ENCODE measurements around the gene HTD2. TPM values are rescaled to one million over a fixed set of nuclear protein-coding genes. Genes with fewer than 3 reads are reported as not detected.
"Not testable (repeated sequence)": the region's sequence is repeated elsewhere in the genome, so short reads cannot be mapped to it uniquely, and the experiment has no call there.

The HTD2 gene
- total RNA-seq, 1 experiment from 2014 or later, result 18.2 TPM

DNA sequence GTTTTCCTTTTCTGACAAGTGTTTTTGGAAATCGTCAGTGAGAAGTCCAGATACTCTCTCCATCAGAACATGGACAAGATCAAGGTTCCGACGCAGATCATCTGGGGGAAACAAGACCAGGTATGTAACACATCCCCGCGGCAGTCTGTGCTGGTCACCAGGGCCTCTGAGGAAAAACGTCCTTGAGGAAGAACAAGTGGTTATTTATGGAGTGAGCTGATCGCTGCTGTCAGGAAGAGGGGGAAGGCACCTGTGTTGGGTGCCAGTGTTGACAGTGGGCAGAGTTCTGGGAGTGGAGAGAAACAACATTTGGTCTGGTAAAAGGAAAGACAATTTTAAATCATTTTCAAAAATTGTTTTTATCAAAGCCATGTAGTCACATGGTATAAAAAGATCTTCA lies 21.0 kb upstream of the HTD2 start:
- Histone ChIP-seq H3K4me3 (ENCODE audit: insufficient read depth, low read depth, low read length) (no peak overlapping the region), H3K27me3 (ENCODE audit: control insufficient read depth, insufficient read depth, low read length) (no peaks in the 10 kb centered on the region), H3K36me3 (replicated peaks; ENCODE audit: control insufficient read depth, insufficient read depth, low read length) (no peaks in the 10 kb centered on the region)
- no peak for DNase-seq

DNA sequence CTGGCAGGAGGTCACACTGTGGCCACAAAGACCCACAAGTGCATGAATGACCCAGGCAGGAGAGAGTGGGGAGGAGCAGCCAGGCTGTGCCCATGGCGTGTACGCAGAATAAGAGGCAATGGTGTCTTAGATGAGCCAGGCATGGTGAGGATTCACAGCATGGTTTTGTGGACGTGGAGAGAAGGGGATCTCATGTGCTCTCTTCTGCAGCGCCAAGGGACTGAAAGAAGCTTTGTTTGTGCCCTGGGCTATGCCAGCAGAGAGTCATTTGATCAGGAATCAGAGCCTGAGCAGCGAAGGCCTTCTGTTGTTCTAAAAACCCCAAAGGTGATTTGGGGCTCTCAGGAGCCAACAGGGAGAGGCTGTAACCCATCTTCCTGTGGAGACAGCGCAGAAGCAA lies 19.0 kb upstream of the HTD2 start:
- H3K36me3 ChIP-seq (replicated peaks; ENCODE audit: control insufficient read depth, insufficient read depth, low read length), result no peaks in the 10 kb centered on the region
- no peak for DNase-seq
- H3K4me3 ChIP-seq (ENCODE audit: insufficient read depth, low read depth, low read length), result no peak overlapping the region
- no peaks in the 10 kb centered on the region for H3K27me3 ChIP-seq (ENCODE audit: control insufficient read depth, insufficient read depth, low read length)

DNA sequence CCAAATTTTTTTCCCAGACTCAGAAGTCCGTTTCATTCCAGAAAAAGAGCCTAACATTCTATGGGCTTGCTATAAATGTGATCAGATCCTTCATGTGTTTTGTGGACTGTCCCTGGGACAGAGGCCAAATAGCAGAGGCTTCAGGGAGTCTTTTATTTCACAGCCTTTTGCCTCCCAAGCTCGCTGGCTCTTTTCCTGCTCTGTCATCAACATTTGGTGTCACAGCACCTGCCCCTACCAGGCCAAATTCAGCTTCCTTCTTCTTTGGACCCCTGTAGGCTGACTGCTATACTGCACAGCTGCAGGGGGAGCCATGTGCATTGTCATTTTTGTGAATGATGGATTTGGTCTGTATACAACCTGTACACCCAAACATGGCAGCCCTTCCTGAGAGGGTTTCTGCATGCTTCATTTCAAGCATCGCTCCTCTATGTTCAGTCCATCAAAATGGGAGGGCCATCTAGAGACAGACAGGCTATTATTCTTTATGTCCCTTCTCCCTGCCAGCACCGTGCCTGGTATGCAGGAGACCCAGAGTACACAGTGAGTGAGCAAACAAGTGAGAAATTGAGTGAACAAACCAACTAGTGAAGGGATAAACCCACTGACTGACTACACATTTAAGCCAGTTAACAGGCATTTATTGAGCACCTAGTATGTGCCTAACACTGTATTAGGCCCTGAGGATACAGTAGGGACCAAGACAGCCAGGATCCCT lies 18.1 kb upstream of the HTD2 start:
- H3K4me3 ChIP-seq (ENCODE audit: insufficient read depth, low read depth, low read length), result no peak overlapping the region
- H3K36me3 ChIP-seq (replicated peaks; ENCODE audit: control insufficient read depth, insufficient read depth, low read length), result no peaks in the 10 kb centered on the region
- H3K27me3 ChIP-seq (ENCODE audit: control insufficient read depth, insufficient read depth, low read length), result no peaks in the 10 kb centered on the region
- no peak for DNase-seq

- H3K4me3 ChIP-seq (ENCODE audit: insufficient read depth, low read depth, low read length); DNase-seq; H3K27me3 ChIP-seq (ENCODE audit: control insufficient read depth, insufficient read depth, low read length); H3K36me3 ChIP-seq (replicated peaks; ENCODE audit: control insufficient read depth, insufficient read depth, low read length): not testable (repeated sequence)
Observed at GRCh38 chr3:58288964-58289613, 17.2 kb upstream of the HTD2 start.

- not testable (repeated sequence) for DNase-seq; H3K27me3 ChIP-seq (ENCODE audit: control insufficient read depth, insufficient read depth, low read length); H3K36me3 ChIP-seq (replicated peaks; ENCODE audit: control insufficient read depth, insufficient read depth, low read length); H3K4me3 ChIP-seq (ENCODE audit: insufficient read depth, low read depth, low read length)
Observed at GRCh38 chr3:58290446-58290845, 15.9 kb upstream of the HTD2 start.

- DNase-seq, result no peak
- Histone ChIP-seq H3K4me3 (ENCODE audit: insufficient read depth, low read depth, low read length) (no peak overlapping the region), H3K27me3 (ENCODE audit: control insufficient read depth, insufficient read depth, low read length) (no peaks in the 10 kb centered on the region), H3K36me3 (replicated peaks; ENCODE audit: control insufficient read depth, insufficient read depth, low read length) (no peaks in the 10 kb centered on the region)
Observed at GRCh38 chr3:58291671-58292338, 14.5 kb upstream of the HTD2 start.

DNA sequence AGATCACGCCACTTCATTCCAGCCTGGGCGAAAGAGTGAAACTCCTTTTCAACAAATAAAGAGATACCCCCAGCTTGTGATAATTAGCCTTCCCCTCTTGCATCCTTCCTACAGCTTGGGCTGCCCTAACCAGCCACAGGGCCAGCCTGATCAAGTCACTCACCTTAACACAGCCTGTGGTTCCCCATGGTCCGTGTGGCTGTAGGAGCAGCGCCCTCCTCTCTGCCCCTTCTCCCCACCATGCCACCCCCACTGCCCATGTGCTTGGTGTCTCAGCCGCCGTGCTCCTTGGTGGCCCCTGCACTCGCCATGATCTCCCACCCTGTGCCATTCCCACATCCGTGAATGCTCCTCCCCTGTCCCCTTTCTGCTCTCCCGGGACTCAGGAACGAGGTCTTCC lies 13.5 kb upstream of the HTD2 start:
- no peak for DNase-seq
- no peak overlapping the region for H3K4me3 ChIP-seq (ENCODE audit: insufficient read depth, low read depth, low read length)
- H3K27me3 ChIP-seq (ENCODE audit: control insufficient read depth, insufficient read depth, low read length), result no peaks in the 10 kb centered on the region
- no peaks in the 10 kb centered on the region for H3K36me3 ChIP-seq (replicated peaks; ENCODE audit: control insufficient read depth, insufficient read depth, low read length)

- Histone ChIP-seq H3K36me3 (replicated peaks; ENCODE audit: control insufficient read depth, insufficient read depth, low read length) (no peaks in the 10 kb centered on the region), H3K4me3 (ENCODE audit: insufficient read depth, low read depth, low read length) (no peak overlapping the region), H3K27me3 (ENCODE audit: control insufficient read depth, insufficient read depth, low read length) (no peaks in the 10 kb centered on the region)
- no peak for DNase-seq
Observed at GRCh38 chr3:58293516-58293915, 12.8 kb upstream of the HTD2 start.

DNA sequence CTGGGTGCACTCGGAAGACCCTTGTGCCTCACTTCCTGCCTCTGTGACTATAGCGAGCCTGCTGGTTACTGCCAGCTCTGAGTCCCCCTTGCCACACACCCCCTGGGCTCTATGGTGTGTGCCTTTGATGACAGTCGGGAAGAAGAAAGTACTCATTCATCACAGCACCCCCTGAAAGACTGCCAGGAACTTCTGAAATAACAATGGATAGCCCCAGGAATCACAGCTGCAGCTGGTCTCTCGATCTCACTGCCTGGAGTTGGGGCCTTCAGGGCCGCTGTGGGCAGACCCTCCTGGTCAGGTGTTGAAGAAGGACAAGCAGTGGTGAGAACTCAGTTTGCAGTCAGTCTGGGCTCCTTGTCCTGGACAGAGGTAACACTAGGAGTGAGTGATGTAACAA lies 10.1 kb upstream of the HTD2 start:
- H3K27me3 ChIP-seq (ENCODE audit: control insufficient read depth, insufficient read depth, low read length), result no peaks in the 10 kb centered on the region
- H3K36me3 ChIP-seq (replicated peaks; ENCODE audit: control insufficient read depth, insufficient read depth, low read length), result no peaks in the 10 kb centered on the region
- DNase-seq, result no peak
- no peak overlapping the region for H3K4me3 ChIP-seq (ENCODE audit: insufficient read depth, low read depth, low read length)

GRCh38 chr3:58296843-58297242 lies 9.5 kb upstream of the HTD2 start:
- no peak overlapping the region for H3K4me3 ChIP-seq (ENCODE audit: insufficient read depth, low read depth, low read length)
- H3K36me3 ChIP-seq (replicated peaks; ENCODE audit: control insufficient read depth, insufficient read depth, low read length), result no peaks in the 10 kb centered on the region
- no peak for DNase-seq
- no peaks in the 10 kb centered on the region for H3K27me3 ChIP-seq (ENCODE audit: control insufficient read depth, insufficient read depth, low read length)

DNA sequence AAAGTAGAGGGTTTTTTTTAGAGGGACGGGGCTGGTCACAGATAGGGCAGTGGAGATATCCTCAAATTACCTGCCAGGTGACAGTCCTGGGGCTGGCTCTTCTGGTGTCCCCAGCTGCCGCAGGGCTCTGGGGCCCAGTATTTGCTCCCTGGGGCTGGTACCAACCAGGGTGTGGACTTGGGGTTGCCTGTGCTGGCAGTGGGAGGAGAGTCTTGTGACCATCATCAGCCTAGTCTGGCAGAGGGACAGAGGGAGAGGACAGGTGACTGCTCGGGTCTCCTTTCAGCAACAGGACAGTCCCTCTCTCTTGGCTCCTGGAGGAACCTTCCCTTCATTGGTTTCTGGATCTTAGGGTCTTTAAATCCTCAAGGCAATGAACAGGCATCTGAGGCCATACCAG lies 8.1 kb upstream of the HTD2 start:
- Histone ChIP-seq H3K4me3 (ENCODE audit: insufficient read depth, low read depth, low read length) (no peak overlapping the region), H3K36me3 (replicated peaks; ENCODE audit: control insufficient read depth, insufficient read depth, low read length) (no peaks in the 10 kb centered on the region), H3K27me3 (ENCODE audit: control insufficient read depth, insufficient read depth, low read length) (no peaks in the 10 kb centered on the region; the same call in 1 of the 2 replicates)
- no peak for DNase-seq

- Histone ChIP-seq H3K4me3 (ENCODE audit: insufficient read depth, low read depth, low read length) (no peak overlapping the region), H3K27me3 (ENCODE audit: control insufficient read depth, insufficient read depth, low read length) (no peaks in the 10 kb centered on the region; the same call in 1 of the 2 replicates), H3K36me3 (replicated peaks; ENCODE audit: control insufficient read depth, insufficient read depth, low read length) (no peaks in the 10 kb centered on the region)
- no peak for DNase-seq
Observed at GRCh38 chr3:58299075-58299474, 7.2 kb upstream of the HTD2 start.

GRCh38 chr3:58299839-58300516 lies 6.3 kb upstream of the HTD2 start:
- peak; percentile 44 for DNase-seq
- H3K27me3 ChIP-seq (ENCODE audit: control insufficient read depth, insufficient read depth, low read length), result no peaks in the 10 kb centered on the region; the same call in 1 of the 2 replicates
- no peaks in the 10 kb centered on the region for H3K36me3 ChIP-seq (replicated peaks; ENCODE audit: control insufficient read depth, insufficient read depth, low read length)
- no peak overlapping the region for H3K4me3 ChIP-seq (ENCODE audit: insufficient read depth, low read depth, low read length)

DNA sequence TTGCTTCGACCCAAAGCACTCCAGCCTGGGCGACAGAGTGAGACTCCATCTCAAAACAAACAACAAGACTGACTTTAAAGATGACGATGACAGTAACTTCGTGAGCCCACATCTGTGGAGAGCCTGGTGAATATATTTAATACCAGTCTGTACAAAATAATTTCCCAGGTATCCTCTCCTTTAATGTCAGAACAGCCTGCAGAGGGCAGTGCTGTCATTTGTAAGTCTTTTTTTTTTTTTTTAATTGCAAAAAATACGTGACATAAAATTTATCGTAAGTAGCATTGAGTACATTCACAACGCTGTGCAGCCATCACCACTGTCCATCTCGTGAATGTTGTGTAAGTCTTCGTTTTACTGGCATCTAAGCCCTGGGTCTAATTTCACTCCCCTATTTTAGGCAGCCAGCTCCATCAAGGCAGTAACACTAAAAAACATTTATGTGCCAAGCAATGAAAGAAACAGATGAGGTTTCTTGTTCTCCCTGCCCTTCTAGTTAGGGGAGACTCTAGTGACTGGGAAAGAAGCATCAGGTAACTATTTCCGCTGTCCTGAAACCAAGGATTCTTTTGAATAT lies 1.4 kb downstream of the HTD2 start:
- no peaks in the 10 kb centered on the region for H3K27me3 ChIP-seq (ENCODE audit: control insufficient read depth, insufficient read depth, low read length)
- peaks cover 19% of the 10 kb centered on the region for H3K36me3 ChIP-seq (replicated peaks; ENCODE audit: control insufficient read depth, insufficient read depth, low read length)
- no peak for DNase-seq
- peak overlapping the region; percentile 88 for H3K4me3 ChIP-seq (ENCODE audit: insufficient read depth, low read depth, low read length)

Measured in H7 (cell line).